Natural killer cell (primary cell): ENCODE results near the gene CAMTA1. TPM values are rescaled to one million over a fixed set of nuclear protein-coding genes. Genes with fewer than 3 reads are reported as not detected.

ENCODE experiments used
- ATAC-seq, 3 donors: fragments of 150-1000 bp in 2 of 3; fragments of 200-7000 bp in 1 of 3; cut with Tn5 transposase; 1 replicate in 1 of 3; 2 replicates in 2 of 3; pipeline ENCODE4 v1.10.0; 2021; ENCODE audit warnings: mild to moderate bottlenecking in 2 of 3, moderate library complexity in 2 of 3
- DNase-seq, 2 donors: peaks; one replicate each; pipeline versions ENCODE4 v3.0.0 to v3.0.0-alpha.2; 2013 to 2021; ENCODE audit warnings: mixed read lengths in 1 of 2
- H3K27ac ChIP-seq: one replicate; pipeline ENCODE4 v1.5.1; 2013; ENCODE audit warnings: mild to moderate bottlenecking, low read length
- H3K27me3 ChIP-seq: one replicate; pipeline ENCODE4 v1.6.1; 2013; ENCODE audit warnings: low read length; ENCODE audit not compliant: control insufficient read depth, insufficient read depth
- H3K36me3 ChIP-seq: one replicate; pipeline ENCODE4 v1.6.1; 2013; ENCODE audit warnings: low read length; ENCODE audit not compliant: control insufficient read depth, insufficient read depth
- H3K4me1 ChIP-seq: one replicate; pipeline ENCODE4 v1.6.1; 2013; ENCODE audit warnings: low read length; ENCODE audit not compliant: control insufficient read depth, insufficient read depth
- H3K4me3 ChIP-seq: one replicate; pipeline ENCODE4 v1.5.1; 2013; ENCODE audit warnings: low read length
- H3K9me3 ChIP-seq: one replicate; pipeline ENCODE4 v1.6.1; 2013; ENCODE audit warnings: low read length; ENCODE audit not compliant: control insufficient read depth, insufficient read depth
- H3K27ac Mint-ChIP-seq, 2 donors: one replicate each; pipeline ENCODE4 v1.8.0; 2022; ENCODE audit warnings: mild to moderate bottlenecking in 2 of 2, mixed read lengths in 2 of 2, moderate library complexity in 1 of 2
- H3K27me3 Mint-ChIP-seq, 2 donors: one replicate each; pipeline ENCODE4 v1.8.0; 2022; ENCODE audit warnings: low read depth in 2 of 2, mixed read lengths in 2 of 2
- H3K36me3 Mint-ChIP-seq: one replicate; pipeline ENCODE4 v1.8.0; 2022; ENCODE audit warnings: mixed read lengths
- H3K4me1 Mint-ChIP-seq, 2 donors: one replicate each; pipeline ENCODE4 v1.8.0; 2022; ENCODE audit warnings: mixed read lengths in 2 of 2
- H3K4me3 Mint-ChIP-seq: one replicate; pipeline ENCODE4 v1.8.0; 2022; ENCODE audit warnings: mild to moderate bottlenecking, moderate library complexity, mixed read lengths
- H3K9me3 Mint-ChIP-seq, 2 donors: one replicate each; pipeline ENCODE4 v1.8.0; 2022; ENCODE audit warnings: mixed read lengths in 2 of 2
- WGBS: methylation state at CpG from one replicate; pipeline ENCODE4 v1.1.7; 2013; ENCODE audit warnings: missing lambda C conversion rate; ENCODE audit not compliant: insufficient coverage; 5-methylcytosine and 5-hydroxymethylcytosine counted together
- intact Hi-C: fragments of 100-400 bp; cut with micrococcal nuclease; formaldehyde crosslinking; loops from one replicate; pipeline ENCODE4 v1.14.2; 2022
- total RNA-seq, 4 donors: library from RNA; stranded (reverse); fragments of 120-200 nt in 1 of 4; gene quantifications; one replicate each; pipeline versions ENCODE4 v1.2.3 to v1.2.4, GENCODE V29; 2013 to 2022
- TF ChIP-seq, protein P1 (sequence below): fragments of 200-600 bp; IDR thresholded peaks from one replicate; pipeline ENCODE4 v1.8.0; 2022; ENCODE audit warnings: antibody characterized with exemption

Gene CAMTA1
- total RNA-seq, 3 donors from 2014 or later (not counting 1 experiment from before 2014, with no cell fraction given), result 40.6 to 53.3 (median 44.9) TPM

DNA sequence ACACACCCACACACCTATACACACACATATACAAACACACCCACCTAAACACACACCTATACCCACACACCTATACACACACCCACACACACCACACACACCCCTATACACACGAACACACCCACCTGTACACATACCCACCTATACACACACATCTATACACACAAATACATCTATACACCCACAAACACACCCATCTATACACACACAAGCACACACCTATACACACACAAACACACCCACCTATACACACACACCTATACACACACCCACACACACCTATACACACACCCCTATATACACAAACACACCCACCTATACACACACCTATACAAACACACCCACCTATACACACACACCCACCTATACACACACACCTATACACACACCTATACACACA is 869.5 kb downstream of the CAMTA1 start:
- H3K36me3 ChIP-seq, result no peaks in the 10 kb centered on the region
- Mint-ChIP-seq H3K4me1 (no peaks in the 10 kb centered on the region), H3K9me3 (no peaks in the 10 kb centered on the region), H3K36me3 (no peaks in the 10 kb centered on the region), H3K4me3 (no peak overlapping the region), H3K27me3 (peaks cover 0 to 3% of the 10 kb centered on the region in 2 donors), H3K27ac (no peak overlapping the region)
- no peaks in the 10 kb centered on the region for H3K27me3 ChIP-seq
- H3K4me3 ChIP-seq, result no peak overlapping the region
- DNase-seq (no peak), ATAC-seq (peak in 1 of 3 donors; percentile 39)
- intact Hi-C loops, result no loop called here
- H3K9me3 ChIP-seq, result no peaks in the 10 kb centered on the region
- no peak overlapping the region for H3K27ac ChIP-seq
- TF ChIP-seq, protein P1, sequence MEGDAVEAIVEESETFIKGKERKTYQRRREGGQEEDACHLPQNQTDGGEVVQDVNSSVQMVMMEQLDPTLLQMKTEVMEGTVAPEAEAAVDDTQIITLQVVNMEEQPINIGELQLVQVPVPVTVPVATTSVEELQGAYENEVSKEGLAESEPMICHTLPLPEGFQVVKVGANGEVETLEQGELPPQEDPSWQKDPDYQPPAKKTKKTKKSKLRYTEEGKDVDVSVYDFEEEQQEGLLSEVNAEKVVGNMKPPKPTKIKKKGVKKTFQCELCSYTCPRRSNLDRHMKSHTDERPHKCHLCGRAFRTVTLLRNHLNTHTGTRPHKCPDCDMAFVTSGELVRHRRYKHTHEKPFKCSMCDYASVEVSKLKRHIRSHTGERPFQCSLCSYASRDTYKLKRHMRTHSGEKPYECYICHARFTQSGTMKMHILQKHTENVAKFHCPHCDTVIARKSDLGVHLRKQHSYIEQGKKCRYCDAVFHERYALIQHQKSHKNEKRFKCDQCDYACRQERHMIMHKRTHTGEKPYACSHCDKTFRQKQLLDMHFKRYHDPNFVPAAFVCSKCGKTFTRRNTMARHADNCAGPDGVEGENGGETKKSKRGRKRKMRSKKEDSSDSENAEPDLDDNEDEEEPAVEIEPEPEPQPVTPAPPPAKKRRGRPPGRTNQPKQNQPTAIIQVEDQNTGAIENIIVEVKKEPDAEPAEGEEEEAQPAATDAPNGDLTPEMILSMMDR, result no peak
- WGBS, result 85% methylated on average over 1 of the region's 1 CpG
- no peaks in the 10 kb centered on the region for H3K4me1 ChIP-seq

GRCh38 chr1:7655354-7655753 is 870.1 kb downstream of the CAMTA1 start:
- no peak for DNase-seq
- no peak overlapping the region for H3K4me3 Mint-ChIP-seq
- no peaks in the 10 kb centered on the region for H3K36me3 ChIP-seq
- no peak overlapping the region for H3K27ac Mint-ChIP-seq
- no peaks in the 10 kb centered on the region for H3K9me3 ChIP-seq
- no peak overlapping the region for H3K27ac ChIP-seq
- H3K4me1 Mint-ChIP-seq, result no peaks in the 10 kb centered on the region
- TF ChIP-seq, protein P1, result no peak
- ATAC-seq, result peak in 1 of 3 donors; percentile 29
- H3K27me3 Mint-ChIP-seq, result no peaks in the 10 kb centered on the region
- no peak overlapping the region for H3K4me3 ChIP-seq
- intact Hi-C loops, result no loop called here
- H3K36me3 Mint-ChIP-seq, result no peaks in the 10 kb centered on the region
- no peaks in the 10 kb centered on the region for H3K4me1 ChIP-seq
- H3K27me3 ChIP-seq, result no peaks in the 10 kb centered on the region
- no peaks in the 10 kb centered on the region for H3K9me3 Mint-ChIP-seq
- 95% methylated on average over 2 of the region's 2 CpGs for WGBS

- Histone ChIP-seq H3K4me1 (no peaks in the 10 kb centered on the region), H3K27me3 (no peaks in the 10 kb centered on the region), H3K27ac (no peak overlapping the region), H3K9me3 (no peaks in the 10 kb centered on the region), H3K4me3 (no peak overlapping the region), H3K36me3 (no peaks in the 10 kb centered on the region)
- H3K9me3 Mint-ChIP-seq, result no peaks in the 10 kb centered on the region
- no peak overlapping the region for H3K27ac Mint-ChIP-seq
- H3K27me3 Mint-ChIP-seq, result no peaks in the 10 kb centered on the region
- no peak overlapping the region for H3K4me3 Mint-ChIP-seq
- intact Hi-C loops, result no loop called here
- DNase-seq, result no peak
- no peak for ATAC-seq
- no peaks in the 10 kb centered on the region for H3K4me1 Mint-ChIP-seq
- H3K36me3 Mint-ChIP-seq, result no peaks in the 10 kb centered on the region
- 96% methylated on average over 24 of the region's 24 CpGs for WGBS
- TF ChIP-seq, protein P1, result no peak
These were observed 871.4 kb downstream of the CAMTA1 start for GRCh38 chr1:7656557-7657215.
